Measurements from ENCODE around the gene MYOZ2.

DNA sequence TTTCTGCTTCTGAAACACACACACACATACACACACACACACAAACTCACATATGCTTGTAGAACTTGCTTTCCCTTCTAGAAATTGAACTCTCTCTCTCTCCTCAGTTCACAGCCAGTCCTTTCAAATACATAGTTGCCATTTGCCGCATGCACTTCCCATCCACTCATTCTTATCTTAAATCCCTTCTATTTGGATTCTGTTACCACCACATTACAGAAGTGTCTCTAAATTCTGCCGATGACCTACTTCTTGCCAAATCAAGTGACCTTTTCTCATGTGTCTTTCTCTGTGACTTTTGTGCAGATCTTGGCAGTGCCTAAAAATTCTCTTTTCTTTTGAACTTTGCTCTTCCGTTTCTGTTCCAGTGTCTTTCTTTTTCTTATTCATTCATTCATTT is 7.5 kb upstream of the MYOZ2 start:
- TF ChIP-seq GATA2 (IDR thresholded peaks at IDR 0.05; ENCODE audit: low read depth, low read length), result no peak
- no peak for TF ChIP-seq GATA3 (IDR thresholded peaks at IDR 0.05; ENCODE audit: low read depth, low read length)

Measured in SH-SY5Y (cell line).